ENCODE measurements around the gene COX11.

Gene COX11

GRCh38 chr17:54991567-54991966 lies 23.1 kb upstream of the COX11 start:
- TF ChIP-seq, protein P1, sequence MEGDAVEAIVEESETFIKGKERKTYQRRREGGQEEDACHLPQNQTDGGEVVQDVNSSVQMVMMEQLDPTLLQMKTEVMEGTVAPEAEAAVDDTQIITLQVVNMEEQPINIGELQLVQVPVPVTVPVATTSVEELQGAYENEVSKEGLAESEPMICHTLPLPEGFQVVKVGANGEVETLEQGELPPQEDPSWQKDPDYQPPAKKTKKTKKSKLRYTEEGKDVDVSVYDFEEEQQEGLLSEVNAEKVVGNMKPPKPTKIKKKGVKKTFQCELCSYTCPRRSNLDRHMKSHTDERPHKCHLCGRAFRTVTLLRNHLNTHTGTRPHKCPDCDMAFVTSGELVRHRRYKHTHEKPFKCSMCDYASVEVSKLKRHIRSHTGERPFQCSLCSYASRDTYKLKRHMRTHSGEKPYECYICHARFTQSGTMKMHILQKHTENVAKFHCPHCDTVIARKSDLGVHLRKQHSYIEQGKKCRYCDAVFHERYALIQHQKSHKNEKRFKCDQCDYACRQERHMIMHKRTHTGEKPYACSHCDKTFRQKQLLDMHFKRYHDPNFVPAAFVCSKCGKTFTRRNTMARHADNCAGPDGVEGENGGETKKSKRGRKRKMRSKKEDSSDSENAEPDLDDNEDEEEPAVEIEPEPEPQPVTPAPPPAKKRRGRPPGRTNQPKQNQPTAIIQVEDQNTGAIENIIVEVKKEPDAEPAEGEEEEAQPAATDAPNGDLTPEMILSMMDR (conservative IDR thresholded peaks at IDR 0.05; ENCODE audit: low read depth): no peak
- POLR2A ChIA-PET (ENCODE audit: low non-redundant PET): no interaction called here
- no peak for DNase-seq (ENCODE audit: low spot score)
- H3K27ac ChIP-seq: no peak overlapping the region
- CTCF ChIA-PET: interaction anchor here (1.3 to 2.8 kb wide), 2 partner anchors 305 to 356 kb away, joined by 4 to 18 read pairs; no protein-coding TSS in a partner anchor

- POLR2A ChIA-PET (ENCODE audit: low non-redundant PET): no interaction called here
- CTCF ChIA-PET: no interaction called here
Observed at GRCh38 chr17:54990118-54990517, 21.7 kb upstream of the COX11 start.

GRCh38 chr17:54985476-54985875 lies 17.0 kb upstream of the COX11 start:
- POLR2A ChIA-PET (ENCODE audit: low non-redundant PET): no interaction called here
- CTCF ChIA-PET: interaction anchor here (0.5 to 0.7 kb wide), 2 partner anchors 404 to 456 kb away, joined by 4 to 5 read pairs; no protein-coding TSS in a partner anchor
- no peak for DNase-seq (ENCODE audit: low spot score)
- H3K27ac ChIP-seq: no peak overlapping the region
- TF ChIP-seq, protein P1 (conservative IDR thresholded peaks at IDR 0.05; ENCODE audit: low read depth): no peak

More at GRCh38 chr17:54990118-54990517, 21.7 kb upstream of the COX11 start:
- no peak overlapping the region for H3K27ac ChIP-seq
- TF ChIP-seq, protein P1 (conservative IDR thresholded peaks at IDR 0.05; ENCODE audit: low read depth): no peak
- DNase-seq (ENCODE audit: low spot score): no peak

- H3K27ac ChIP-seq: no peak overlapping the region
- POLR2A ChIA-PET (ENCODE audit: low non-redundant PET): no interaction called here
- no peak for DNase-seq (ENCODE audit: low spot score)
- TF ChIP-seq, protein P1 (conservative IDR thresholded peaks at IDR 0.05; ENCODE audit: low read depth): no peak
- CTCF ChIA-PET: no interaction called here
Observed at GRCh38 chr17:54983260-54983659, 14.8 kb upstream of the COX11 start.

- H3K27ac ChIP-seq: no peak overlapping the region
- CTCF ChIA-PET: no interaction called here
Observed at GRCh38 chr17:54982399-54982798, 13.9 kb upstream of the COX11 start.

GRCh38 chr17:54980375-54980774 lies 11.9 kb upstream of the COX11 start:
- H3K27ac ChIP-seq: no peak overlapping the region
- TF ChIP-seq, protein P1 (conservative IDR thresholded peaks at IDR 0.05; ENCODE audit: low read depth): no peak
- ChIA-PET POLR2A (ENCODE audit: low non-redundant PET) (no interaction called here), CTCF (no interaction called here)
- no peak for DNase-seq (ENCODE audit: low spot score)

More at GRCh38 chr17:54982399-54982798, 13.9 kb upstream of the COX11 start:
- DNase-seq (ENCODE audit: low spot score): no peak
- TF ChIP-seq, protein P1 (conservative IDR thresholded peaks at IDR 0.05; ENCODE audit: low read depth): no peak
- POLR2A ChIA-PET (ENCODE audit: low non-redundant PET): no interaction called here

DNA sequence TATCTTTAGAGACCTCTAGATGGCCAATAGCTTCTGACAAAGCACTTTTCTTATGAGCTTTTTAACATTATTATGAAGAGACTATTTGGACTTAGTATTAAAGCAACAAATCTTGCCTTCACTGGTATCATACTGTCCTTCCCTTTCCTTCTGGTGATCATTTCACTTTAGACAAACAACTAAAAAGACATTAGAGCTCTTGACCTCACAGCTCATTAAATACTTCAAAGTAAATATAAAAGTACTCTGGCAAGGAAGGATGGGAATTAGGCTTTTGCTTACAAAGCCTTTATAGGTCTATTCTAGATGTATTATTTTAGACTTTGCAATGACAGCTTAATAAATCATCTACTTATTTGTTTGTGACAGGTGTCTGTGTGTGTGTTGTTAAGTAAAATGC lies 11.2 kb upstream of the COX11 start:
- no peak overlapping the region for H3K27ac ChIP-seq

More for the DNA sequence above, 11.2 kb upstream of the COX11 start:
- CTCF ChIA-PET: no interaction called here
- no peak for DNase-seq (ENCODE audit: low spot score)
- TF ChIP-seq, protein P1 (conservative IDR thresholded peaks at IDR 0.05; ENCODE audit: low read depth): no peak
- POLR2A ChIA-PET (ENCODE audit: low non-redundant PET): no interaction called here
